IMR-90 (cell line): Measurements from ENCODE around the gene HOXA3. TPM values are rescaled to one million over a fixed set of nuclear protein-coding genes. Genes with fewer than 3 reads are reported as not detected.

Source experiments
- ATAC-seq: fragments of 200-7000 bp; cut with Tn5 transposase; 2 replicates; pipeline ENCODE4 v1.9.1; 2020; ENCODE audit warnings: low read depth, mild to moderate bottlenecking, moderate library complexity
- BruUV-seq: library from RNA; stranded (reverse); fragments of 400-500 nt; replicated peaks from 2 replicates; lab custom pipeline; 2021; lab: Mats Ljungman, UMichigan
- CTCF ChIA-PET: fragments of 300-600 bp; formaldehyde crosslinking; extraction: SDS; loops from one replicate; lab custom pipeline; 2021; ENCODE audit warnings: antibody characterized with exemption; lab: Yijun Ruan, JAX
- POLR2A ChIA-PET: fragments of 300-600 bp; sonication (Branson Sonifier 250); formaldehyde crosslinking; loops from one replicate; lab custom pipeline; 2022; ENCODE audit warnings: antibody characterized with exemption; ENCODE audit not compliant: unreplicated experiment; lab: Charles Lee
- DNase-seq: peaks from one replicate; pipeline ENCODE4 v3.0.0; 2013
- H2AFZ ChIP-seq: replicated peaks from 2 replicates; pipeline ENCODE3; 2013; ENCODE audit warnings: low read length, mild to moderate bottlenecking; ENCODE audit not compliant: poor library complexity
- H2AK5ac ChIP-seq: 2 replicates; pipeline ENCODE4 v1.6.1; 2013; ENCODE audit warnings: low read depth, low read length, inconsistent platforms
- H2AK9ac ChIP-seq: replicated peaks from 2 replicates; pipeline ENCODE3; 2013; ENCODE audit warnings: mild to moderate bottlenecking, low read depth, low read length, moderate library complexity; ENCODE audit not compliant: poor library complexity
- H2BK120ac ChIP-seq: 2 replicates; pipeline ENCODE4 v1.6.1; 2013; ENCODE audit warnings: low read depth, low read length, inconsistent platforms
- H2BK15ac ChIP-seq: 3 replicates; pipeline ENCODE4 v1.6.1; 2013; ENCODE audit warnings: low read depth, low read length, inconsistent platforms
- H2BK20ac ChIP-seq: 2 replicates; pipeline ENCODE4 v1.6.1; 2013; ENCODE audit warnings: low read depth, mild to moderate bottlenecking, inconsistent platforms, low read length, moderate library complexity
- H2BK5ac ChIP-seq: 2 replicates; pipeline ENCODE4 v1.6.1; 2013; ENCODE audit warnings: mild to moderate bottlenecking, low read depth, low read length, inconsistent platforms; ENCODE audit not compliant: poor library complexity, severe bottlenecking
- H3K14ac ChIP-seq: replicated peaks from 2 replicates; pipeline ENCODE4 v1.6.1; 2013; ENCODE audit warnings: low read depth, low read length, inconsistent platforms
- H3K18ac ChIP-seq: 2 replicates; pipeline ENCODE4 v1.6.1; 2013; ENCODE audit warnings: low read depth, low read length, control low read depth
- H3K23ac ChIP-seq: 2 replicates; pipeline ENCODE4 v1.6.1; 2013; ENCODE audit warnings: low read depth, low read length, inconsistent platforms
- H3K27ac ChIP-seq: 2 replicates; pipeline ENCODE4 v1.5.1; 2013; ENCODE audit warnings: mild to moderate bottlenecking, control low read depth, low read length; ENCODE audit not compliant: insufficient read depth
- H3K27me3 ChIP-seq: 2 replicates; pipeline ENCODE4 v1.6.1; 2013; ENCODE audit warnings: low read length; ENCODE audit not compliant: control insufficient read depth, insufficient read depth
- H3K36me3 ChIP-seq: 2 replicates; pipeline ENCODE4 v1.6.1; 2013; ENCODE audit warnings: low read length, mixed read lengths; ENCODE audit not compliant: control insufficient read depth, insufficient read depth
- H3K4ac ChIP-seq: 2 replicates; pipeline ENCODE4 v1.6.1; 2013; ENCODE audit warnings: low read depth, low read length, inconsistent platforms
- H3K4me1 ChIP-seq: 2 replicates; pipeline ENCODE4 v1.6.1; 2013; ENCODE audit warnings: low read length, mixed read lengths; ENCODE audit not compliant: control insufficient read depth, insufficient read depth
- H3K4me2 ChIP-seq: 2 replicates; pipeline ENCODE4 v1.6.1; 2013; ENCODE audit warnings: low read depth, mild to moderate bottlenecking, control low read depth, low read length, moderate library complexity
- H3K4me3 ChIP-seq: 2 replicates; pipeline ENCODE4 v1.5.1; 2013; ENCODE audit warnings: low read depth, mild to moderate bottlenecking, control low read depth, low read length, moderate library complexity; ENCODE audit not compliant: insufficient read depth
- H3K56ac ChIP-seq: 2 replicates; pipeline ENCODE4 v1.6.1; 2013; ENCODE audit warnings: low read length, inconsistent platforms; ENCODE audit not compliant: insufficient read depth; ENCODE audit errors: extremely low read depth
- H3K79me1 ChIP-seq, 2 experiments: 2 replicates each; pipeline ENCODE4 v1.6.1; 2013; ENCODE audit warnings: low read length in 2 of 2, inconsistent platforms in 1 of 2, low read depth in 1 of 2
- H3K9ac ChIP-seq: 2 replicates; pipeline ENCODE4 v1.6.1; 2013; ENCODE audit warnings: low read depth, low read length, control low read depth
- H3K9me1 ChIP-seq: 2 replicates; pipeline ENCODE4 v1.6.1; 2013; ENCODE audit warnings: low read length, inconsistent platforms; ENCODE audit not compliant: insufficient read depth
- H3K9me3 ChIP-seq: 2 replicates; pipeline ENCODE4 v1.6.1; 2013; ENCODE audit warnings: low read length; ENCODE audit not compliant: control insufficient read depth, insufficient read depth
- H4K20me1 ChIP-seq: 2 replicates; pipeline ENCODE4 v1.6.1; 2013; ENCODE audit warnings: low read length, inconsistent platforms; ENCODE audit not compliant: insufficient read depth
- H4K5ac ChIP-seq: 2 replicates; pipeline ENCODE4 v1.6.1; 2013; ENCODE audit warnings: mild to moderate bottlenecking, low read depth, low read length, control low read depth
- H4K8ac ChIP-seq, 2 experiments: 2 replicates each; pipeline ENCODE4 v1.6.1; 2013; ENCODE audit warnings: low read depth in 2 of 2, low read length in 2 of 2, control low read depth in 1 of 2, inconsistent platforms in 1 of 2
- H4K91ac ChIP-seq: 2 replicates; pipeline ENCODE4 v1.6.1; 2013; ENCODE audit warnings: low read depth, low read length, inconsistent platforms; ENCODE audit not compliant: insufficient read depth
- CEBPB ChIP-seq: IDR thresholded peaks from 2 replicates; pipeline ENCODE4 v1.6.1; 2012; ENCODE audit warnings: low read depth, low read length, improper control_type of control experiment
- CHD1 ChIP-seq: IDR thresholded peaks from 2 replicates; pipeline ENCODE4 v1.6.1; 2012; ENCODE audit warnings: low read depth, low read length, improper control_type of control experiment
- CTCF ChIP-seq: conservative IDR thresholded peaks from 2 replicates; pipeline ENCODE4 v1.5.1; 2012; ENCODE audit warnings: mild to moderate bottlenecking, low read depth, low read length, improper control_type of control experiment
- FOS ChIP-seq: fragments of 150-350 bp; IDR thresholded peaks from 2 replicates; pipeline ENCODE4 v1.6.1; 2016; ENCODE audit warnings: low read depth, low read length
- MAFK ChIP-seq: IDR thresholded peaks from 2 replicates; pipeline ENCODE4 v1.6.1; 2012; ENCODE audit warnings: low read depth, low read length, improper control_type of control experiment
- MAZ ChIP-seq: IDR thresholded peaks from 2 replicates; pipeline ENCODE4 v1.6.1; 2012; ENCODE audit warnings: low read depth, mild to moderate bottlenecking, low read length, improper control_type of control experiment, moderate library complexity, borderline replicate concordance
- NFE2L2 ChIP-seq: fragments of 150-350 bp; IDR thresholded peaks from 2 replicates; pipeline ENCODE4 v1.6.1; 2016; ENCODE audit warnings: low read depth, mild to moderate bottlenecking, low read length
- POLR2A ChIP-seq: IDR thresholded peaks from 2 replicates; pipeline ENCODE4 v1.6.1; 2012; ENCODE audit warnings: mild to moderate bottlenecking, low read depth, low read length
- RAD21 ChIP-seq: IDR thresholded peaks from 2 replicates; pipeline ENCODE4 v1.6.1; 2012; ENCODE audit warnings: low read length, improper control_type of control experiment
- SMC3 ChIP-seq: fragments of 150-350 bp; IDR thresholded peaks from 2 replicates; pipeline ENCODE4 v1.6.1; 2016; ENCODE audit warnings: low read depth, mild to moderate bottlenecking, antibody characterized with exemption, low read length, moderate library complexity
- WGBS, 2 experiments: methylation state at CpG; one replicate each; pipeline versions ENCODE4 v1.1.5 to v1.1.7; 2013; ENCODE audit warnings: missing lambda C conversion rate in 2 of 2; ENCODE audit not compliant: insufficient read length in 1 of 2; ENCODE audit errors: extremely low coverage in 2 of 2; 5-methylcytosine and 5-hydroxymethylcytosine counted together
- dilution Hi-C: fragments of 300-500 bp; cut with HindIII; formaldehyde crosslinking; loops from one replicate; pipeline ENCODE4 v1.14.3; 2018; ENCODE audit warnings: low sequenced_read_pairs; ENCODE audit not compliant: unreplicated experiment
- in situ Hi-C: fragments of 300-500 bp; cut with MboI; formaldehyde crosslinking; loops from 3 replicates; pipeline ENCODE4 v1.14.3; 2019; ENCODE audit warnings: low sequenced_read_pairs, inconsistent platforms, mixed read lengths
- intact Hi-C: fragments of 100-400 bp; cut with micrococcal nuclease; formaldehyde crosslinking; loops from 2 replicates; pipeline ENCODE4 v1.10.0; 2022
- polyA plus RNA-seq, 3 experiments: library from polyadenylated mRNA; depleted of rRNA; stranded (reverse); fragments of >200 nt; gene quantifications; 2 replicates each; pipeline ENCODE4 v1.2.3, GENCODE V29; 2012; ENCODE audit warnings: low replicate concordance in 1 of 3
- total RNA-seq: library from RNA; depleted of rRNA; stranded (reverse); fragments of >200 nt; gene quantifications from 2 replicates; pipeline ENCODE4 v1.2.3, GENCODE V29; 2012
- TF ChIP-seq, protein P1 (sequence below): fragments of 150-350 bp; IDR thresholded peaks from 2 replicates; pipeline ENCODE4 v1.6.1; 2017; ENCODE audit warnings: mild to moderate bottlenecking, antibody characterized with exemption, low read length, low read depth
- TF ChIP-seq, protein P2 (sequence below): fragments of 150-350 bp; IDR thresholded peaks from 2 replicates; pipeline ENCODE4 v1.6.1; 2016; ENCODE audit warnings: low read depth, mild to moderate bottlenecking, low read length, moderate library complexity, borderline replicate concordance

HOXA3 gene
- total and polyA plus RNA-seq, 2 of the 4 experiments (the other 2 are of a cell fraction): 0.90 to 5.4 TPM

GRCh38 chr7:27095897-27096767 is 56.3 kb downstream of the HOXA3 start, which contains the start of gene HOXA1:
HOXA1 (minus strand) TSS chr7:27096000; CDS start chr7:27095912, 88 bp downstream.
- peaks cover 6% of the 10 kb centered on the region for H3K4me1 ChIP-seq
- peak within 1 kb of the TSS; percentile 26; the same call in 1 of the 2 replicates for H4K5ac ChIP-seq
- H3K79me1 ChIP-seq: peaks cover 10 to 16% of the 10 kb centered on the region in 2 experiments; a peak in 3 of 4 replicates
- ATAC-seq (peak; percentile 73), DNase-seq (peak; percentile 95)
- no peaks in the 10 kb centered on the region for H3K9me1 ChIP-seq
- peak within 1 kb of the TSS; percentile 99 for H3K9ac ChIP-seq
- in situ Hi-C loops (no loop called here), dilution Hi-C loops (no loop called here), intact Hi-C loops (loop anchor here (2.0 kb wide), 3 partner anchors 33 to 409 kb away; partner anchors contain the start of gene SKAP2)
- H2AFZ ChIP-seq: peak within 1 kb of the TSS; percentile 95
- peak within 1 kb of the TSS; percentile 95 for H3K4ac ChIP-seq
- H3K36me3 ChIP-seq: peaks cover 10% of the 10 kb centered on the region
- H3K4me2 ChIP-seq: peak within 1 kb of the TSS; percentile 91
- peak within 1 kb of the TSS; percentile 86; the same call in 2 of the 3 replicates for H2BK15ac ChIP-seq
- peak within 1 kb of the TSS; percentile 80 for H2BK120ac ChIP-seq
- H3K27me3 ChIP-seq: no peaks in the 10 kb centered on the region
- CTCF ChIA-PET: interaction anchor here (0.6 to 1.0 kb wide), 3 partner anchors 19 to 47 kb away, joined by 3 read pairs; partner anchors contain the start of gene HOXA5
- H4K8ac ChIP-seq: peak within 1 kb of the TSS; percentile 80 to 83
- peaks cover 13% of the 10 kb centered on the region for H4K20me1 ChIP-seq
- H2AK5ac ChIP-seq: peak within 1 kb of the TSS; percentile 91
- peak within 1 kb of the TSS; percentile 91 for H2BK5ac ChIP-seq
- WGBS, 2 experiments: 0% methylated on average over 14 of the region's 68 CpGs; no CpG with 5 or more reads in 1 of the 2 experiments
- H3K9me3 ChIP-seq: no peaks in the 10 kb centered on the region
- H3K14ac ChIP-seq: peak within 1 kb of the TSS; percentile 98
- peak within 1 kb of the TSS; percentile 61; the same call in 1 of the 2 replicates for H2BK20ac ChIP-seq
- H2AK9ac ChIP-seq: peak within 1 kb of the TSS; percentile 97
- H3K18ac ChIP-seq: peak within 1 kb of the TSS; percentile 82
- peak within 1 kb of the TSS; percentile 93 for H3K56ac ChIP-seq
- no TSS peak for BruUV-seq
- peak within 1 kb of the TSS; percentile 92 for H3K4me3 ChIP-seq
- H3K27ac ChIP-seq: peak within 1 kb of the TSS; percentile 97
- H4K91ac ChIP-seq: peak within 1 kb of the TSS; percentile 88
- H3K23ac ChIP-seq: peak within 1 kb of the TSS; percentile 100
- POLR2A ChIA-PET: interaction anchor here (0.9 to 1.1 kb wide), 2 partner anchors 10 to 35 kb away, joined by 3 to 5 read pairs; partner anchors contain the start of gene HOXA4
- no peak for TF ChIP-seq SMC3
- no peak for TF ChIP-seq NFE2L2
- peak; percentile 36; the same call in 1 of the 2 replicates for TF ChIP-seq RAD21
- no peak for TF ChIP-seq CEBPB
- TF ChIP-seq, protein P1, sequence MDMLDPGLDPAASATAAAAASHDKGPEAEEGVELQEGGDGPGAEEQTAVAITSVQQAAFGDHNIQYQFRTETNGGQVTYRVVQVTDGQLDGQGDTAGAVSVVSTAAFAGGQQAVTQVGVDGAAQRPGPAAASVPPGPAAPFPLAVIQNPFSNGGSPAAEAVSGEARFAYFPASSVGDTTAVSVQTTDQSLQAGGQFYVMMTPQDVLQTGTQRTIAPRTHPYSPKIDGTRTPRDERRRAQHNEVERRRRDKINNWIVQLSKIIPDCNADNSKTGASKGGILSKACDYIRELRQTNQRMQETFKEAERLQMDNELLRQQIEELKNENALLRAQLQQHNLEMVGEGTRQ: peak; percentile 96
- TF ChIP-seq MAFK: no peak
- TF ChIP-seq, protein P2, sequence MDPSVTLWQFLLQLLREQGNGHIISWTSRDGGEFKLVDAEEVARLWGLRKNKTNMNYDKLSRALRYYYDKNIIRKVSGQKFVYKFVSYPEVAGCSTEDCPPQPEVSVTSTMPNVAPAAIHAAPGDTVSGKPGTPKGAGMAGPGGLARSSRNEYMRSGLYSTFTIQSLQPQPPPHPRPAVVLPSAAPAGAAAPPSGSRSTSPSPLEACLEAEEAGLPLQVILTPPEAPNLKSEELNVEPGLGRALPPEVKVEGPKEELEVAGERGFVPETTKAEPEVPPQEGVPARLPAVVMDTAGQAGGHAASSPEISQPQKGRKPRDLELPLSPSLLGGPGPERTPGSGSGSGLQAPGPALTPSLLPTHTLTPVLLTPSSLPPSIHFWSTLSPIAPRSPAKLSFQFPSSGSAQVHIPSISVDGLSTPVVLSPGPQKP: no peak
- TF ChIP-seq MAZ: no peak; the same call in 1 of the 2 replicates
- no peak for TF ChIP-seq FOS
- 0 out of 2 replicates have a peak, but pooled peaks have one; percentile 2 for TF ChIP-seq CTCF
- TF ChIP-seq POLR2A: peak; percentile 94
- 0 out of 2 replicates have a peak, but pooled peaks have one; percentile 27 for TF ChIP-seq CHD1
